HG02938 (cell line): Measurements from ENCODE around the gene USF2.

Experiments
- ATAC-seq: cut with Tn5 transposase; IDR thresholded peaks from one replicate; pipeline ENCODE4 v1.9.1; 2021; ENCODE audit warnings: mild to moderate bottlenecking, moderate library complexity; ENCODE audit not compliant: unreplicated experiment

USF2 gene

GRCh38 chr19:35264268-35265125 is 4.3 kb upstream of the USF2 start:
- ATAC-seq, result no peak

DNA sequence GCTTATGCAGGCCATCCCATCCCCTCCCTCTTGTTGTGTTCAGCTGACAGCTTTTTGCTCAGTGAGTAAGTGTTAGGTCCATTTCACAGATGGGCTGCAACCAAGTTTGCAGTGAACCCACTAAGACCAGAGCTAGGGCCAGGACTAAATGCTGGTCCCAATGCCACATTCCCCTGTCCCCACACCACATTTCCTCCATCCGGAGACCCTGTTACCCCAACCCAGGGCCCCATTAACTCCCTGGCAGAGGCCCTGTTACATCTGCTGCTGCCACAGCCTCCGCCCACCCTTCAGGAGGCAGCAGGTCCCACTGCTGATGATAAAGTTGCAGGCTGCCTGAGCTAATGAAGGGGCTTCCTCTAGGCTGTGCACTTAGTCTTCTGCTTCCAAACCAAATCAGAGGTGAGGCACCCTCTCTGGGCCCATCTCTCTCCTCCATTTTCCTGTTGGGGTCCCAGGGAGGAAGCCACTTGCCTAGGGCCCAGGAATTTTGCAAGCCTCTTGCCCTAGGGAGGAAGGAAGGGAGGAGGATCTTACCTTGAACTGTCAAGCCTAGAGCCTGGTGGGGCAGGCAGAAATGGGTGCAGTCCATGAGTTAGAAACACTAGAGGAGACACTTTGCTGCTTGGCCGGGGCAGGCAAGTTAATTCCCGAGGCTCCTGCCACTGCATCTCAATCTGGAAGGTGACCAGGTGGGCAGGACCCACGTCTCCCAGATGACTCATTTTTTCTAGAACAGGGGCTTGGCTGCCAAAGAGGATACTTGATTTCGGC is 3.4 kb upstream of the USF2 start:
- no peak for ATAC-seq

GRCh38 chr19:35265900-35266519 is 2.8 kb upstream of the USF2 start:
- ATAC-seq, result no peak

DNA sequence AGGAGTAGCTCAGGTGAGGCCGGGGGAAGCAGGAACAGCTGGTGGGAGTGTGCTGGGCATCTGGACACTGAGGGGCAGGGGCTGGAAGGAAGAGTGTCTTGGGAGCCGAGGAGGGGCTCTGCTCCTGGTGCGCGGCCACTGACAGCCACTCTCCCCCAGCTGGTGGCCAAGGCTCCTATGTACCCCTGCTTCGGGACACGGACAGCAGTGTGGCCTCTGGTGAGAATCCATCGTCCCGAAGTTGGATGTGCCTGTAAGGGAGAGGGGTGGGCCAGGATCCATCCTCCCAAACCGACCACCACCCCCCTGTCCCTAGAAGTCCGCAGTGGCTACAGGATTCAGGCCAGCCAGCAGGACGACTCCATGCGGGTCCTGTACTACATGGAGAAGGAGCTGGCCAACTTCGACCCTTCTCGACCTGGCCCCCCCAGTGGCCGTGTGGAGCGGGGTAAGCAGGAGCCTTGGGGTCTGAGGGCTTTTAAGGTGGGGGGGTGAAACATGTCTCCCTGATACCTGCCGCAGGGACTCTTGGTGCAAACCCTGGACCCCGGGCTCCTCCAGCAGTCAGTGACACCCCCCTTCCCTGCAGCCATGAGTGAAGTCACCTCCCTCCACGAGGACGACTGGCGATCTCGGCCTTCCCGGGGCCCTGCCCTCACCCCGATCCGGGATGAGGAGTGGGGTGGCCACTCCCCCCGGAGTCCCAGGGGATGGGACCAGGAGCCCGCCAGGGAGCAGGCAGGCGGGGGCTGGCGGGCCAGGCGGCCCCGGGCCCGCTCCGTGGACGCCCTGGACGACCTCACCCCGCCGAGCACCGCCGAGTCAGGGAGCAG is 2.0 kb upstream of the USF2 start:
- no peak for ATAC-seq

GRCh38 chr19:35267353-35267817 is 1.4 kb upstream of the USF2 start:
- ATAC-seq, result no peak

GRCh38 chr19:35267818-35268535 is 785 bp upstream of the USF2 start:
- ATAC-seq, result peak; percentile 8

DNA sequence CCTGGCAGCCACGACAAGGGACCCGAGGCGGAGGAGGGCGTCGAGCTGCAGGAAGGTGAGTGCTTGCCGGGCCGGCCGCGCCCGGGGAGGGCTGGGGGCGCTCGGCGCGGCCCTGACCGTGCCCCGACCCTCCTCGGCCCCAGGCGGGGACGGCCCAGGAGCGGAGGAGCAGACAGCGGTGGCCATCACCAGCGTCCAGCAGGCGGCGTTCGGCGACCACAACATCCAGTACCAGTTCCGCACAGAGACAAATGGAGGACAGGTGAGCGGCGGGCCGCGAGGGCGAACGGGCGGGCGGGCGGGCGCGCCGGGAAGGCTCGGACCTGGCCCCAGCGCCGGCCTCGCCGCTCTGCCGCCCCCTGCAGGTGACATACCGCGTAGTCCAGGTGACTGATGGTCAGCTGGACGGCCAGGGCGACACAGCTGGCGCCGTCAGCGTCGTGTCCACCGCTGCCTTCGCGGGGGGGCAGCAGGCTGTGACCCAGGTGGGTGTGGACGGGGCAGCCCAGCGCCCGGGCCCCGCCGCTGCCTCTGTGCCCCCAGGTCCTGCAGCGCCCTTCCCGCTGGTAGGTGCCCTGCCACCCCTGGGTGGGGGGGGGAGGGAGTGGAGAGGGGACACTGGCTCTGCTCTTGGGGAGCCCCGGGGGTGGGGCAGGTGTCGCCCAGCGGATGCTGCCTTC is 816 bp downstream of the USF2 start:
- ATAC-seq, result peak; percentile 53

- no peak for ATAC-seq
Observed at GRCh38 chr19:35270381-35270811, 1.6 kb downstream of the USF2 start.

DNA sequence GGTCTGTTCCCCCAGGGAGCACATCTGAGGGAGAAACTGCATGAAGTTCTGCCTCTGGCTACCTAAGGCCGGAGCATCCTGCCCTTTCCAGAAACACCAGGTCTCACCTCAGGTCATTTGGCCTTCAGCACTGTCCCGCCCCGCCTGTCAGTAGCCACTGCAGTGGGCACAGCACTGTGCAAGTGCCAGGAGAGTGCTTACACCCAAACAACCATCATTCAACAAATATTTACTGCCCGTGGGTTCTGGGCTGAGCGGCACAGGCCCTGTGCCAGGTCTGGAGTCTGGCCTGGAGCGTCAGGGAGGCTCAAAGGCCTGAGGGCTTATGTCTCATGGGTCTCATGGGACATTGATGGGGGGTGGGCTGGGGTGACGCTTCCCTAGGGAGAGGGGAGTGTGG is 2.8 kb downstream of the USF2 start:
- no peak for ATAC-seq

DNA sequence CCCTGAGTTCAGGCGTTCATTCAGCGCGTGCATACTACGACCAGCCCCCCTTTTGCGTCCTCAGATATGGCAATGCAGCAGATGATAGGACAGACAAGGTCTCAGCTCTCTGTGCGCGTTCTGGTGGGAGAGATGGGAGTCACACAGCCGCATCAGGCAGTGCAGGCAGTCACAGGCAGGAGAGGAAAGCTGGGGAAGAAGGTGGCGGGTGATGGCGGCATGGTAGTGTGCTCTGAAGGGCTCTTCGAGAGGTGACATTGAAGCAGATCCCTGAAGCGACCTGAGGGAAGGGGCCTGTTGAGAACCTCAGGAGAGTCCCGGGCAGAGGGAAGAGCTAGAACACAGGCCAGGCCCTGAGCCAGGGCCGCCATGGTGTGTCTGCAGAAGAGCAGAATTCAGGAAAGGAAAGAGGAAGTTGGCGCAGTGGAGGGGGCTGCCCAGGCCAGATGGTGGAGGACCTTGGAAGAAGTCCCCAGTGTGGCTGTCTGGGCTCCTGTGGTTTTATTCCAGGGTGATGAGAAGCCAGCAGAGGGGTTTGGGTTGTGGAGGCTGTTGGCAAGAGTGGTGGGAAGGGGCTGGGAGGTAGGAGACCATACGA is 3.5 kb downstream of the USF2 start:
- no peak for ATAC-seq

- no peak for ATAC-seq
Observed at GRCh38 chr19:35272954-35273649, 4.3 kb downstream of the USF2 start.

GRCh38 chr19:35273686-35274259 is 5.0 kb downstream of the USF2 start:
- no peak for ATAC-seq

GRCh38 chr19:35274323-35274722 is 5.6 kb downstream of the USF2 start:
- ATAC-seq, result no peak

DNA sequence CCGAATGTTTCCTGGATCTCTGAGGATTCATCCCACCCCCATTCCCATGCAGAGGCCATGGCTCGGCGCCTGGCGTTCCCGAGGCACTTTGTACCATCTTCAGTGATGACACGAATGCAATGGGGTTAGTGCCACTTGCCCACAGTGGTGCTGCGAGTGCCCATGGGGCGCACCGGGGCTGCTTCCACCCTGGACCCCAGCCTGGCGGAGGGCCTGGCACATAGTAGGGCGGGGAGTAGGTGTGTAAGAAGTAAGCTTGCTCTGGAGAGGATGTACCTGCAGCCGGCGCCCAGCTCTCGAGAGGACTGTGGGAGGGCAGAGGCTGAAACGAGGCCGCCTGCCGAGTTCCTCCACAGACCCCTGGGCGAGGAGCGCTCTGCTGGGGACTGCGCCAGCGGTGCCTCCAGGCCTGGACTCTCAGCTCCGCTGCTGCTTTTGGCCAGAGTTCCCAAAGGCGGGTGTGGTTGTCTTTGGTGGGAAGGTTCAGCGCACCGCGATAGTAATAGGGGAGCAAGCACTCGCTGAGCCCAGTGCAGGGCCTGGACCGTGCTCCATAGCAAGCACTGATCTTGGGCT is 8.0 kb downstream of the USF2 start:
- no peak for ATAC-seq

DNA sequence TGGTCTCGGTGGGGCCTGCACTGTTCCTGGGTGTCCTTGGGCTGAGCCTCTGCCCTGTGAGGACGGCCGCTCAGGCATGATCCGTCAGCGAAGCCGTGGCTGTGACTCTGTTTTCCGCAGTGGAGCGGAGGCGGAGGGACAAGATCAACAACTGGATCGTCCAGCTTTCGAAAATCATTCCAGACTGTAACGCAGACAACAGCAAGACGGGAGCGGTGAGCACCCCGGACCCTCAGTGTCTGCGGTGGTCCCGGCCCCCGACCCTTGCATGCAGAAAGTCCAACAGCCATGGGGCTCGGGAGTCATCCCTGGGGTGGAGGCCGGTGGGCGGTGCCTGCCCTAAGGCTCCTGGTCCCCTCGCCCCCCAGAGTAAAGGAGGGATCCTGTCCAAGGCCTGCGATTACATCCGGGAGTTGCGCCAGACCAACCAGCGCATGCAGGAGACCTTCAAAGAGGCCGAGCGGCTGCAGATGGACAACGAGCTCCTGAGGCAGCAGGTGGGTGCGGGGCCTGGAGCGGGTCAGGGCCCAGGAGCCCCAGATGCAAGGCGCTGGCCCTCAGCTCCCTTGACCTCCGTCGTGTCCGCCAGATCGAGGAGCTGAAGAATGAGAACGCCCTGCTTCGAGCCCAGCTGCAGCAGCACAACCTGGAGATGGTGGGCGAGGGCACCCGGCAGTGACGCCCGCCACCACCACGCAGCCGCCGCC is 10.0 kb downstream of the USF2 start:
- no peak for ATAC-seq

- ATAC-seq, result no peak
Observed at GRCh38 chr19:35279374-35279773, 10.6 kb downstream of the USF2 start.
